ENCODE data around the gene TCERG1L. TPM values are rescaled to one million over a fixed set of nuclear protein-coding genes. Genes with fewer than 3 reads are reported as not detected.

The TCERG1L gene
- total RNA-seq, 1 donor from 2014 or later: not detected

- H3K27ac Mint-ChIP-seq: no peak overlapping the region
- intact Hi-C loops (cut with micrococcal nuclease): no loop called here
- H3K9me3 Mint-ChIP-seq: no peaks in the 10 kb centered on the region
- no peak for DNase-seq
- H3K36me3 Mint-ChIP-seq (ENCODE audit: low read depth): no peaks in the 10 kb centered on the region
- no peak overlapping the region for H3K4me3 Mint-ChIP-seq
- H3K4me1 Mint-ChIP-seq: no peaks in the 10 kb centered on the region
- H3K27me3 Mint-ChIP-seq: no peaks in the 10 kb centered on the region
Measured at GRCh38 chr10:131050162-131050766, 261.3 kb downstream of the TCERG1L start.

GRCh38 chr10:131049016-131049415, 262.5 kb downstream of the TCERG1L start:
- intact Hi-C loops (cut with micrococcal nuclease): no loop called here
- Mint-ChIP-seq H3K27me3 (no peaks in the 10 kb centered on the region), H3K36me3 (ENCODE audit: low read depth) (no peaks in the 10 kb centered on the region), H3K9me3 (no peaks in the 10 kb centered on the region), H3K4me1 (no peaks in the 10 kb centered on the region), H3K4me3 (no peak overlapping the region), H3K27ac (no peak overlapping the region)
- DNase-seq: no peak

GRCh38 chr10:131048606-131049005, 262.9 kb downstream of the TCERG1L start:
- H3K4me1 Mint-ChIP-seq: no peaks in the 10 kb centered on the region
- no peaks in the 10 kb centered on the region for H3K27me3 Mint-ChIP-seq
- H3K36me3 Mint-ChIP-seq (ENCODE audit: low read depth): no peaks in the 10 kb centered on the region
- H3K9me3 Mint-ChIP-seq: no peaks in the 10 kb centered on the region
- DNase-seq: no peak
- intact Hi-C loops (cut with micrococcal nuclease): no loop called here
- H3K27ac Mint-ChIP-seq: no peak overlapping the region
- no peak overlapping the region for H3K4me3 Mint-ChIP-seq

GRCh38 chr10:131047501-131047900, 264.0 kb downstream of the TCERG1L start:
- no peak for DNase-seq
- no peaks in the 10 kb centered on the region for H3K36me3 Mint-ChIP-seq (ENCODE audit: low read depth)
- no peak overlapping the region for H3K4me3 Mint-ChIP-seq
- intact Hi-C loops (cut with micrococcal nuclease): no loop called here
- H3K4me1 Mint-ChIP-seq: no peaks in the 10 kb centered on the region
- H3K27ac Mint-ChIP-seq: no peak overlapping the region
- no peaks in the 10 kb centered on the region for H3K27me3 Mint-ChIP-seq
- no peaks in the 10 kb centered on the region for H3K9me3 Mint-ChIP-seq

- Mint-ChIP-seq H3K4me3 (no peak overlapping the region), H3K36me3 (ENCODE audit: low read depth) (no peaks in the 10 kb centered on the region), H3K4me1 (no peaks in the 10 kb centered on the region), H3K27me3 (no peaks in the 10 kb centered on the region), H3K9me3 (no peaks in the 10 kb centered on the region), H3K27ac (no peak overlapping the region)
- intact Hi-C loops (cut with micrococcal nuclease): no loop called here
- no peak for DNase-seq
Measured at GRCh38 chr10:131046194-131046593, 265.3 kb downstream of the TCERG1L start.

- Mint-ChIP-seq H3K27me3 (no peaks in the 10 kb centered on the region), H3K27ac (no peak overlapping the region), H3K4me1 (no peaks in the 10 kb centered on the region), H3K36me3 (ENCODE audit: low read depth) (no peaks in the 10 kb centered on the region), H3K9me3 (no peaks in the 10 kb centered on the region), H3K4me3 (no peak overlapping the region)
- no peak for DNase-seq
- intact Hi-C loops (cut with micrococcal nuclease): no loop called here
Measured at GRCh38 chr10:131044379-131045111, 267.0 kb downstream of the TCERG1L start.

- no peaks in the 10 kb centered on the region for H3K36me3 Mint-ChIP-seq (ENCODE audit: low read depth)
- no peaks in the 10 kb centered on the region for H3K4me1 Mint-ChIP-seq
- intact Hi-C loops (cut with micrococcal nuclease): no loop called here
- H3K27ac Mint-ChIP-seq: no peak overlapping the region
- H3K4me3 Mint-ChIP-seq: no peak overlapping the region
- DNase-seq: no peak
- no peaks in the 10 kb centered on the region for H3K9me3 Mint-ChIP-seq
- H3K27me3 Mint-ChIP-seq: no peaks in the 10 kb centered on the region
Measured at GRCh38 chr10:131043039-131043691, 268.4 kb downstream of the TCERG1L start.

All from activated CD4-positive, alpha-beta T cell treated with anti-CD3 and anti-CD28 coated beads, Interleukin-2, amount 10 ng/mL, durations not matched to agents 24 days and 14 days (primary cell).